Activated B cell treated with CpG ODN at 0.5 μM for 24 hours (primary cell): ENCODE measurements around the gene TRIM7. TPM values are rescaled to one million over a fixed set of nuclear protein-coding genes. Genes with fewer than 3 reads are reported as not detected.
A peak's percentile ranks its signal among the peaks of the same experiment; 100 is the strongest.

Source experiments
- ATAC-seq: fragments of 200-7000 bp; cut with Tn5 transposase; one replicate; pipeline ENCODE4 v1.10.0; 2021; ENCODE audit warnings: low read depth, mild to moderate bottlenecking, moderate library complexity
- CTCF ChIA-PET: fragments of 350-600 bp; sonication (Branson Sonifier 250); formaldehyde crosslinking; loops from one replicate; lab custom pipeline; 2021; ENCODE audit warnings: antibody characterized with exemption; lab: Charles Lee
- POLR2A ChIA-PET: fragments of 350-600 bp; sonication (Branson Sonifier 250); formaldehyde crosslinking; loops from one replicate; lab custom pipeline; 2021; ENCODE audit warnings: antibody characterized with exemption; lab: Charles Lee
- DNase-seq: peaks from one replicate; pipeline ENCODE4 v3.0.0; 2022
- H3K27ac Mint-ChIP-seq: one replicate; pipeline ENCODE4 v1.8.0; 2020; ENCODE audit warnings: mixed read lengths
- H3K27me3 Mint-ChIP-seq: one replicate; pipeline ENCODE4 v1.8.0; 2021; ENCODE audit warnings: mixed read lengths
- H3K36me3 Mint-ChIP-seq: one replicate; pipeline ENCODE4 v1.8.0; 2021; ENCODE audit warnings: low read depth, mixed read lengths
- H3K4me1 Mint-ChIP-seq: one replicate; pipeline ENCODE4 v1.8.0; 2021; ENCODE audit warnings: mixed read lengths
- H3K4me3 Mint-ChIP-seq: one replicate; pipeline ENCODE4 v1.8.0; 2020; ENCODE audit warnings: mild to moderate bottlenecking, mixed read lengths
- H3K9me3 Mint-ChIP-seq: one replicate; pipeline ENCODE4 v1.8.0; 2020; ENCODE audit warnings: mixed read lengths
- CTCF ChIP-seq: fragments of 200-600 bp; IDR thresholded peaks from one replicate; pipeline ENCODE4 v1.8.0; 2022; ENCODE audit warnings: antibody characterized with exemption, mild to moderate bottlenecking
- intact Hi-C: fragments of 100-400 bp; cut with micrococcal nuclease; formaldehyde crosslinking; loops from one replicate; pipeline ENCODE4 v1.15.1; 2024
- total RNA-seq: library from RNA; stranded (reverse); gene quantifications from 2 replicates; pipeline ENCODE4 v1.2.3, GENCODE V29; 2022

TRIM7 gene
- total RNA-seq, 1 donor from 2014 or later = 0.51 TPM

DNA sequence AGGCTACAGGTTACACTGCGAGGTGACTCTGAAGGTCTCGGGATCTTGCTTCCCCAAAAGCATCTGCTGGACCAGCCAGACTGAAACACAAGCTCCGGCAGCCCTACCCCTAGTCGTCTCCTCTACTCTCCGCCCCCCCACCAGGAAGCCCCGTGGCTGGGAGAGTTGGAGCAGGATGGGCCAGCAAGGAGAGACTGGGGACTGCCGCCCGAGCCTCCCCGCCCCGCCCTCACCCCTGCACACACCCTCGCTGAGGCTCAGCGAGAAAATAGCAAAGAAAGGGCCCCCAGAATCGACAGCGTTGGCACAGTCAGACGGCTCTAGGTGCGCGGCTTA, 1.3 kb downstream of the TRIM7 start:
- H3K36me3 Mint-ChIP-seq = peaks cover 9% of the 10 kb centered on the region
- H3K9me3 Mint-ChIP-seq = no peaks in the 10 kb centered on the region
- no peak overlapping the region for H3K27ac Mint-ChIP-seq
- H3K27me3 Mint-ChIP-seq = peaks cover 15% of the 10 kb centered on the region
- CTCF ChIA-PET = no interaction called here
- no peak for TF ChIP-seq CTCF
- POLR2A ChIA-PET = interaction anchor here (2.8 to 12.3 kb wide), 2 partner anchors 15 to 19 kb away, joined by 19 to 317 read pairs; partner anchors contain the start of gene TRIM41
- ATAC-seq = no peak
- H3K4me3 Mint-ChIP-seq = peak overlapping the region; percentile 85
- intact Hi-C loops = no loop called here
- H3K4me1 Mint-ChIP-seq = peaks cover 55% of the 10 kb centered on the region
- no peak for DNase-seq

GRCh38 chr5:181203093-181203711, 1.8 kb downstream of the TRIM7 start:
- Mint-ChIP-seq H3K4me3 (peak overlapping the region; percentile 85), H3K36me3 (peaks cover 9% of the 10 kb centered on the region), H3K9me3 (no peaks in the 10 kb centered on the region), H3K27ac (peak overlapping the region; percentile 30), H3K4me1 (peaks cover 59% of the 10 kb centered on the region), H3K27me3 (peaks cover 15% of the 10 kb centered on the region)
- DNase-seq = no peak
- no peak for TF ChIP-seq CTCF
- ChIA-PET CTCF (no interaction called here), POLR2A (interaction anchor here (0.6 to 12.3 kb wide), 3 partner anchors 14 to 45 kb away, joined by 3 to 317 read pairs (median 19); partner anchors contain the start of gene TRIM41)
- ATAC-seq = no peak
- intact Hi-C loops = no loop called here

DNA sequence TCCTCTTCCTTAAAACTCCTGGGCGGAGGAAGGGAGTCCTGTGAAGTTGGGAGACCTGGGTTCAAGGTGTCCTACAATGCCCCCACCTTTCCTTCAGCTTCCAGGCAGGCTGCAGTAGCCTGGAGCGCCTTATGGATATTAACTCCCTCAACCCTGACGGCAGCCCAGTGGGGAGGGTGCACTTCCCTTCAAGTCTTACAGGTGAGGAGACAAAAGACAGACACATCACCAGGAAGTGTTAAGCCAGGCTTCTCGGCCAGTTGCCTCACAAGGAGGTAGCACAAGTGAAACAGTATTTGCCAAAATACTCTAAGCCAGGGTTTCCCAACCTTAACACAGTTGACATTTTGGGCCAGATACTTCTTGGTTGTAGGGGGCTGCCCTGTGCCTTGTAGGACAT, 4.2 kb downstream of the TRIM7 start:
- peaks cover 2% of the 10 kb centered on the region for H3K27me3 Mint-ChIP-seq
- intact Hi-C loops = no loop called here
- no peak for TF ChIP-seq CTCF
- ChIA-PET CTCF (interaction anchor here (0.9 kb wide), 1 partner anchor 9 kb away, joined by 3 read pairs; no protein-coding TSS in a partner anchor), POLR2A (interaction anchor here (0.6 to 12.3 kb wide), 4 partner anchors 12 to 22 kb away, joined by 3 to 317 read pairs (median 14); partner anchors contain the start of gene TRIM41)
- ATAC-seq (no peak), DNase-seq (no peak)
- H3K36me3 Mint-ChIP-seq = no peaks in the 10 kb centered on the region
- no peaks in the 10 kb centered on the region for H3K9me3 Mint-ChIP-seq
- H3K4me1 Mint-ChIP-seq = peaks cover 41% of the 10 kb centered on the region
- no peak overlapping the region for H3K4me3 Mint-ChIP-seq
- no peak overlapping the region for H3K27ac Mint-ChIP-seq

GRCh38 chr5:181199881-181200638, 4.9 kb downstream of the TRIM7 start:
- TF ChIP-seq CTCF = no peak
- peak overlapping the region; percentile 46 for H3K27ac Mint-ChIP-seq
- CTCF ChIA-PET = no interaction called here

More at GRCh38 chr5:181199881-181200638, 4.9 kb downstream of the TRIM7 start:
- H3K4me1 Mint-ChIP-seq = peaks cover 36% of the 10 kb centered on the region
- H3K4me3 Mint-ChIP-seq = no peak overlapping the region
- no peaks in the 10 kb centered on the region for H3K9me3 Mint-ChIP-seq
- POLR2A ChIA-PET = interaction anchor here (1.3 to 12.3 kb wide), 4 partner anchors 9 to 62 kb away, joined by 6 to 317 read pairs (median 14); partner anchors contain the start of gene TRIM41
- intact Hi-C loops = loop anchor here (1.0 kb wide), 1 partner anchor 9 kb away; no protein-coding TSS in a partner anchor
- H3K27me3 Mint-ChIP-seq = no peaks in the 10 kb centered on the region
- H3K36me3 Mint-ChIP-seq = no peaks in the 10 kb centered on the region
- DNase-seq = no peak
- no peak for ATAC-seq
